Measurements from ENCODE around the gene EXOC8. TPM values are rescaled to one million over a fixed set of nuclear protein-coding genes. Genes with fewer than 3 reads are reported as not detected.

Gene EXOC8
- total and polyA plus RNA-seq, 10 donors, result 4.7 to 23.6 (median 20.1) TPM

DNA sequence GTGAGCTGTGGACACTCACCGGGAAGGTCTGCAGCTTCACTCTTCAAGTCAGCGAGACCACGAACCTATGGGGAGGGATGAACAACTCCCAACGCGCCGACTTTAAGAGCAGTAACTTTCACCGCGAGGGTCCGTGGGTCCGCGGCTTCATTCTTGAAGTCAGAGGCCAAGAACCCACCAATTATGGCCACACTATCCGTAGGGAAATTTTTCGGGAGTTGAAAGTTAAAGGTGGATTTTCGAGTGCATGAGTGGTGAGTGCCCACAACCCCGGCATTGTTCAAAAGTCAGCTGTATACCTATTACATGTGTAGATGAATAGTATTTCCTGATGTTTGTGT lies 19.7 kb downstream of the EXOC8 start:
- WGBS, 5 donors, result 92 to 97% (median 95%) methylated on average over 15 of the region's 15 CpGs
- H3K4me1 ChIP-seq, result peaks cover 0 to 4% (median 0%) of the 10 kb centered on the region in 6 donors
- H3K36me3 ChIP-seq, result no peaks in the 10 kb centered on the region
- peaks cover 0 to 4% (median 0%) of the 10 kb centered on the region in 8 donors for H3K9me3 ChIP-seq
- no peaks in the 10 kb centered on the region for H3K27me3 ChIP-seq (replicated peaks in 1 of 7)
- no peak overlapping the region for H3K27ac ChIP-seq
- no peak overlapping the region for H3K4me3 ChIP-seq
- TF ChIP-seq POLR2AphosphoS5 (IDR thresholded peaks at IDR 0.05) (no peak), POLR2A (IDR thresholded peaks at IDR 0.05) (no peak)
- TF ChIP-seq, protein P1, sequence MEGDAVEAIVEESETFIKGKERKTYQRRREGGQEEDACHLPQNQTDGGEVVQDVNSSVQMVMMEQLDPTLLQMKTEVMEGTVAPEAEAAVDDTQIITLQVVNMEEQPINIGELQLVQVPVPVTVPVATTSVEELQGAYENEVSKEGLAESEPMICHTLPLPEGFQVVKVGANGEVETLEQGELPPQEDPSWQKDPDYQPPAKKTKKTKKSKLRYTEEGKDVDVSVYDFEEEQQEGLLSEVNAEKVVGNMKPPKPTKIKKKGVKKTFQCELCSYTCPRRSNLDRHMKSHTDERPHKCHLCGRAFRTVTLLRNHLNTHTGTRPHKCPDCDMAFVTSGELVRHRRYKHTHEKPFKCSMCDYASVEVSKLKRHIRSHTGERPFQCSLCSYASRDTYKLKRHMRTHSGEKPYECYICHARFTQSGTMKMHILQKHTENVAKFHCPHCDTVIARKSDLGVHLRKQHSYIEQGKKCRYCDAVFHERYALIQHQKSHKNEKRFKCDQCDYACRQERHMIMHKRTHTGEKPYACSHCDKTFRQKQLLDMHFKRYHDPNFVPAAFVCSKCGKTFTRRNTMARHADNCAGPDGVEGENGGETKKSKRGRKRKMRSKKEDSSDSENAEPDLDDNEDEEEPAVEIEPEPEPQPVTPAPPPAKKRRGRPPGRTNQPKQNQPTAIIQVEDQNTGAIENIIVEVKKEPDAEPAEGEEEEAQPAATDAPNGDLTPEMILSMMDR (IDR thresholded peaks at IDR 0.05 in 8 of 11, conservative IDR thresholded peaks at IDR 0.05 in 3 of 11), result no peak
- no peak for DNase-seq
- intact Hi-C loops (cut with DNase I; ENCODE audit: low total_unique reads), result no loop called here

DNA sequence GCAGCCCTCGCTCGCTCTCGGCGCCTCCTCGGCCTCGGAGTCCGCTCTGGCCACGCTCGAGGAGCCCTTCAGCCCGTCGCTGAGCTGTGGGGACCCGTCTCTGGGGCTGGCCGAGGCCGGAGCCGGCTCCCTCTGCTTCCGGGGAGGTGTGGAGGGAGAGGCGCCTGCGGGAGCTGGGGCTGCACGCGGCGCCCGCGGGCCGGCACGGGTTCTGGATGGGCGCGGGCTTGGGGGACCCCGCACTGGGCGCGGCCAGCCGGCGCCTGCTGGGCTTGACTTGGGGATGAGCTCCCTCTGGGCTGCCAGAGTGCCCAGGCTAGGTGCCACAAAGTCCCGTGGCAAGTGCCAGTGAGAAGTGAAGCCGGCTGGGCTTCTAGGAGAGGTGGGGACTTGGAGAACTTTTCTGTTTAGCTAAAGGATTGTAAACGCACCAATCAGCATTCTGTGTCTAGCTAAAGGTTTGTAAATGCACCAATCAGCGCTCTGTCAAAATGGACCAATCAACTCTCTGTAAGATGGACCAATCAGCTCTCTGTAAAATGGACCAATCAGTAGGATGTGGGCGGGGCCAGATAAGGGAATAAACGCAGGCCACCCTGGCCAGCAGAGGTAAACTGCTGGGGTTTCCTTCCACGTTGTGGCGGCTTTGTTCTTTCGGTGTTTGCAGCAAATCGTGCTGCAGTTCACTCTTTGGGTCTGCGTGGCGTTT lies 20.2 kb downstream of the EXOC8 start:
- peaks cover 0 to 4% (median 0%) of the 10 kb centered on the region in 8 donors for H3K9me3 ChIP-seq
- intact Hi-C loops (cut with DNase I; ENCODE audit: low total_unique reads), result no loop called here
- no peak for DNase-seq
- no peak overlapping the region for H3K27ac ChIP-seq
- 92 to 97% (median 95%) methylated on average over 23 to 44 of the region's 44 CpGs for WGBS, 5 donors
- H3K4me1 ChIP-seq, result peaks cover 0 to 4% (median 0%) of the 10 kb centered on the region in 6 donors
- TF ChIP-seq POLR2AphosphoS5 (IDR thresholded peaks at IDR 0.05), result no peak
- TF ChIP-seq, protein P1 (IDR thresholded peaks at IDR 0.05 in 8 of 11, conservative IDR thresholded peaks at IDR 0.05 in 3 of 11), result no peak
- no peak for TF ChIP-seq POLR2A (IDR thresholded peaks at IDR 0.05)
- H3K4me3 ChIP-seq, result no peak overlapping the region
- H3K27me3 ChIP-seq (replicated peaks in 1 of 7), result no peaks in the 10 kb centered on the region
- H3K36me3 ChIP-seq, result no peaks in the 10 kb centered on the region

DNA sequence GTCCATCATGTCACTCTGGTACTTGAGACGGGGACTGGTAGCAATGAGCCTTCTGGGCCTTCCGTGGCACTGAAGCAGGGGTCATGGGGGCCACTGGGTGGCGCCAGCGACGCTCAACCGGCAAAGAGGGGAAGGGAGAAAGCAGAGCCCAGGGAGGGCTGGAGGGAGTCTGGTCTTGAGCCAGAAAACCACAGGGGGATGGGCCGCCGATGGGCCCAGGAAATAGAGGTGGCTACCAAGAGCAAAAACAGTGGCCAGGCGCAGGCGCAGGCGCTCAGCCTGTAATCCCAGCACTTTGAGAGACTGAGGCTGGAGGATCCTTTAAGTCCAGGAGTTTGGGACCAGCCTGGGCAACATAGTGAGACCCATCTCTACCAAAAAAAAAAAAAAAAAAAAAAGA lies 21.8 kb downstream of the EXOC8 start:
- intact Hi-C loops (cut with DNase I; ENCODE audit: low total_unique reads), result no loop called here
- 35 to 43% (median 37%) methylated on average over 11 of the region's 11 CpGs for WGBS, 5 donors
- peak in 1 of 3 donors; percentile 9 for TF ChIP-seq POLR2AphosphoS5 (IDR thresholded peaks at IDR 0.05)
- TF ChIP-seq, protein P1 (IDR thresholded peaks at IDR 0.05 in 8 of 11, conservative IDR thresholded peaks at IDR 0.05 in 3 of 11), result peak in 8 of 11 experiments; percentile 38 to 70 (median 58)
- no peak for TF ChIP-seq POLR2A (IDR thresholded peaks at IDR 0.05)
- Histone ChIP-seq H3K9me3 (peaks cover 0 to 4% (median 0%) of the 10 kb centered on the region in 8 donors), H3K27ac (no peak overlapping the region), H3K27me3 (replicated peaks in 1 of 7) (no peaks in the 10 kb centered on the region), H3K4me3 (no peak overlapping the region), H3K36me3 (no peaks in the 10 kb centered on the region), H3K4me1 (peaks cover 0 to 4% (median 0%) of the 10 kb centered on the region in 6 donors)
- DNase-seq, result peak; percentile 81

DNA sequence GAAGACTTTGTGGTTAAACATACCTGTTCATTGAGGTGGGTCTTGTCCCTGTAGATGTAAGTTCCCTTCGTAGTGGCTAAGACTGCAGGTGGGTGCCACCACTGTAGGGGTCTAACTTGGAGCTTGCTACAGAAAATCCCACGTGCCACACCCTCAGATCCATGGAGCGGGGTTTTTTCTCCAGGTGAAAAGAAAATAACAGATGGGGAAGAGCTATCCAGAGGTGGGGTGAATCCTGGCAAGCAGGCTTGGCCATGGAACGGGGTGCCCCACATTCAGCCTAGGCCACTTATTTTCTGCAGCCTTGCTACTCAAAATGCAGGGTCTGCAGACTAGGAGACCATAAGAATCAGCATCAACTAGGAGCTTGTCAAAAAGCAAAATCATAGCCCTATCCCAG lies 24.0 kb downstream of the EXOC8 start:
- Histone ChIP-seq H3K27me3 (replicated peaks in 1 of 7) (no peaks in the 10 kb centered on the region), H3K36me3 (no peaks in the 10 kb centered on the region), H3K9me3 (peaks cover 0 to 4% (median 0%) of the 10 kb centered on the region in 8 donors), H3K27ac (no peak overlapping the region), H3K4me3 (no peak overlapping the region), H3K4me1 (peaks cover 0 to 4% (median 0%) of the 10 kb centered on the region in 6 donors)
- TF ChIP-seq, protein P1 (IDR thresholded peaks at IDR 0.05 in 8 of 11, conservative IDR thresholded peaks at IDR 0.05 in 3 of 11), result no peak
- TF ChIP-seq POLR2A (IDR thresholded peaks at IDR 0.05) (no peak), POLR2AphosphoS5 (IDR thresholded peaks at IDR 0.05) (no peak)
- WGBS, 5 donors, result 79 to 90% (median 88%) methylated on average over 4 of the region's 4 CpGs
- DNase-seq, result no peak
- intact Hi-C loops (cut with DNase I; ENCODE audit: low total_unique reads), result no loop called here

Measured in spleen (tissue), 11 donors.